Hepatocyte (in vitro differentiated cells): ENCODE results near the gene FRMPD4. TPM values are rescaled to one million over a fixed set of nuclear protein-coding genes. Genes with fewer than 3 reads are reported as not detected.

ENCODE experiments used
- DNase-seq: peaks from one replicate; pipeline ENCODE4 v3.0.0-alpha.2; 2016; ENCODE audit warnings: low spot score
- H2AFZ ChIP-seq: fragments of 200-600 bp; sonication (generic); 2 replicates; pipeline ENCODE4 v1.6.0; 2016; ENCODE audit warnings: antibody characterized with exemption, mild to moderate bottlenecking
- H3K27ac ChIP-seq: fragments of 200-600 bp; sonication (generic); 2 replicates; pipeline ENCODE4 v1.5.1; 2016; ENCODE audit warnings: mild to moderate bottlenecking
- H3K27me3 ChIP-seq: fragments of 200-600 bp; sonication (generic); 2 replicates; pipeline ENCODE4 v1.6.1; 2016
- H3K36me3 ChIP-seq: fragments of 200-600 bp; sonication (generic); replicated peaks from 2 replicates; pipeline ENCODE4 v1.5.1; 2016; ENCODE audit warnings: low read depth; ENCODE audit not compliant: insufficient read depth
- H3K4me1 ChIP-seq: fragments of 200-600 bp; sonication (generic); 2 replicates; pipeline ENCODE4 v1.5.1; 2016; ENCODE audit warnings: mild to moderate bottlenecking, moderate library complexity; ENCODE audit not compliant: insufficient read depth
- H3K4me2 ChIP-seq: fragments of 200-600 bp; sonication (generic); 2 replicates; pipeline ENCODE4 v1.6.0; 2016
- H3K4me3 ChIP-seq: fragments of 200-600 bp; sonication (generic); 2 replicates; pipeline ENCODE4 v1.5.1; 2016; ENCODE audit warnings: mild to moderate bottlenecking
- H3K79me2 ChIP-seq: fragments of 200-600 bp; sonication (generic); 2 replicates; pipeline ENCODE4 v1.6.0; 2017; ENCODE audit warnings: mild to moderate bottlenecking
- H3K9me2 ChIP-seq: fragments of 200-600 bp; sonication (generic); replicated peaks from 2 replicates; pipeline ENCODE4 v1.6.0; 2017; ENCODE audit warnings: mild to moderate bottlenecking; ENCODE audit not compliant: insufficient read depth
- H3K9me3 ChIP-seq: fragments of 200-600 bp; sonication (generic); 2 replicates; pipeline ENCODE4 v1.5.1; 2016; ENCODE audit warnings: low read depth, mild to moderate bottlenecking
- H4K20me1 ChIP-seq: fragments of 200-600 bp; sonication (generic); 2 replicates; pipeline ENCODE4 v1.6.0; 2016; ENCODE audit warnings: mild to moderate bottlenecking; ENCODE audit not compliant: insufficient read depth, poor library complexity, severe bottlenecking
- CTCF ChIP-seq: fragments of 200-600 bp; sonication (generic); IDR thresholded peaks from 2 replicates; pipeline ENCODE4 v1.5.1; 2016; ENCODE audit warnings: antibody characterized with exemption, mild to moderate bottlenecking; ENCODE audit not compliant: poor library complexity
- EZH2 ChIP-seq: fragments of 200-600 bp; sonication (generic); IDR thresholded peaks from 2 replicates; pipeline ENCODE4 v1.6.1; 2016; ENCODE audit warnings: antibody characterized with exemption, mild to moderate bottlenecking, borderline replicate concordance
- EZH2phosphoT487 ChIP-seq: fragments of 200-600 bp; sonication (generic); IDR thresholded peaks from one replicate; pipeline ENCODE4 v1.6.1; 2018; ENCODE audit warnings: antibody characterized with exemption, mild to moderate bottlenecking, low read depth, moderate library complexity; ENCODE audit not compliant: unreplicated experiment, severe bottlenecking
- WGBS: methylation state at CpG from one replicate; pipeline ENCODE4 v1.1.6; 2016; ENCODE audit warnings: low lambda C conversion rate; ENCODE audit errors: missing lambda C conversion rate; 5-methylcytosine and 5-hydroxymethylcytosine counted together
- polyA plus RNA-seq: library from polyadenylated mRNA; unstranded; fragments of >200 nt; fragmentation: Nextera tagmentation; extraction: Ambion mirVana; gene quantifications from 2 replicates; pipeline ENCODE4 v1.2.1, GENCODE V29; 2016
- total RNA-seq: library from RNA; depleted of rRNA; stranded (reverse); fragments of >200 nt; gene quantifications from 2 replicates; pipeline ENCODE4 v1.2.3, GENCODE V29; 2014

The FRMPD4 gene
- total and polyA plus RNA-seq, 2 experiments from 2014 or later, result 0.23 TPM; not detected in 1

- H3K36me3 ChIP-seq, result no peaks in the 10 kb centered on the region
- no peak overlapping the region for H3K4me2 ChIP-seq
- no peaks in the 10 kb centered on the region for H3K27me3 ChIP-seq
- H3K9me2 ChIP-seq, result no peaks in the 10 kb centered on the region
- no peaks in the 10 kb centered on the region for H4K20me1 ChIP-seq
- no peak overlapping the region for H2AFZ ChIP-seq
- H3K27ac ChIP-seq, result no peak overlapping the region
- H3K4me1 ChIP-seq, result no peaks in the 10 kb centered on the region
- WGBS, result 75% methylated on average over 9 of the region's 9 CpGs
- TF ChIP-seq EZH2phosphoT487 (no peak), EZH2 (no peak), CTCF (no peak)
- no peaks in the 10 kb centered on the region for H3K9me3 ChIP-seq
- no peak for DNase-seq
- H3K4me3 ChIP-seq, result no peak overlapping the region
- H3K79me2 ChIP-seq, result no peaks in the 10 kb centered on the region
These were observed 331.0 kb downstream of the FRMPD4 start for GRCh38 chrX:12469296-12469695.

- H3K4me1 ChIP-seq, result no peaks in the 10 kb centered on the region
These were observed 332.8 kb downstream of the FRMPD4 start for GRCh38 chrX:12471061-12471460.

GRCh38 chrX:12480956-12481355, 342.7 kb downstream of the FRMPD4 start:
- Histone ChIP-seq H3K4me1 (no peaks in the 10 kb centered on the region), H4K20me1 (no peaks in the 10 kb centered on the region), H3K4me3 (no peak overlapping the region), H3K27ac (no peak overlapping the region), H3K4me2 (no peak overlapping the region), H3K9me2 (no peaks in the 10 kb centered on the region), H3K27me3 (no peaks in the 10 kb centered on the region), H2AFZ (no peak overlapping the region), H3K9me3 (no peaks in the 10 kb centered on the region), H3K79me2 (no peaks in the 10 kb centered on the region), H3K36me3 (no peaks in the 10 kb centered on the region)
- 85% methylated on average over 3 of the region's 3 CpGs for WGBS
- TF ChIP-seq EZH2 (no peak), EZH2phosphoT487 (no peak), CTCF (no peak)
- DNase-seq, result no peak

More at GRCh38 chrX:12471061-12471460, 332.8 kb downstream of the FRMPD4 start:
- Histone ChIP-seq H4K20me1 (no peaks in the 10 kb centered on the region), H3K9me3 (no peaks in the 10 kb centered on the region), H3K36me3 (no peaks in the 10 kb centered on the region), H2AFZ (no peak overlapping the region), H3K9me2 (no peaks in the 10 kb centered on the region), H3K27ac (no peak overlapping the region), H3K27me3 (no peaks in the 10 kb centered on the region), H3K4me2 (no peak overlapping the region), H3K79me2 (no peaks in the 10 kb centered on the region), H3K4me3 (no peak overlapping the region)
- WGBS, result 62% methylated on average over 2 of the region's 2 CpGs
- TF ChIP-seq EZH2 (no peak), EZH2phosphoT487 (no peak), CTCF (no peak)
- DNase-seq, result no peak

GRCh38 chrX:12488220-12488619, 349.9 kb downstream of the FRMPD4 start:
- no peaks in the 10 kb centered on the region for H3K4me1 ChIP-seq
- no peaks in the 10 kb centered on the region for H3K36me3 ChIP-seq
- no peak for DNase-seq
- H4K20me1 ChIP-seq, result no peaks in the 10 kb centered on the region
- no peak for TF ChIP-seq CTCF
- no peak for TF ChIP-seq EZH2phosphoT487
- no peak for TF ChIP-seq EZH2
- no peak overlapping the region for H3K27ac ChIP-seq
- no peak overlapping the region for H2AFZ ChIP-seq
- H3K4me3 ChIP-seq, result no peak overlapping the region
- H3K9me2 ChIP-seq, result no peaks in the 10 kb centered on the region
- H3K4me2 ChIP-seq, result no peak overlapping the region
- no peaks in the 10 kb centered on the region for H3K9me3 ChIP-seq
- no peaks in the 10 kb centered on the region for H3K27me3 ChIP-seq
- H3K79me2 ChIP-seq, result no peaks in the 10 kb centered on the region
